ENCODE results near the gene CDK16.
A peak's percentile ranks its signal among the peaks of the same experiment; 100 is the strongest.

The CDK16 gene

DNA sequence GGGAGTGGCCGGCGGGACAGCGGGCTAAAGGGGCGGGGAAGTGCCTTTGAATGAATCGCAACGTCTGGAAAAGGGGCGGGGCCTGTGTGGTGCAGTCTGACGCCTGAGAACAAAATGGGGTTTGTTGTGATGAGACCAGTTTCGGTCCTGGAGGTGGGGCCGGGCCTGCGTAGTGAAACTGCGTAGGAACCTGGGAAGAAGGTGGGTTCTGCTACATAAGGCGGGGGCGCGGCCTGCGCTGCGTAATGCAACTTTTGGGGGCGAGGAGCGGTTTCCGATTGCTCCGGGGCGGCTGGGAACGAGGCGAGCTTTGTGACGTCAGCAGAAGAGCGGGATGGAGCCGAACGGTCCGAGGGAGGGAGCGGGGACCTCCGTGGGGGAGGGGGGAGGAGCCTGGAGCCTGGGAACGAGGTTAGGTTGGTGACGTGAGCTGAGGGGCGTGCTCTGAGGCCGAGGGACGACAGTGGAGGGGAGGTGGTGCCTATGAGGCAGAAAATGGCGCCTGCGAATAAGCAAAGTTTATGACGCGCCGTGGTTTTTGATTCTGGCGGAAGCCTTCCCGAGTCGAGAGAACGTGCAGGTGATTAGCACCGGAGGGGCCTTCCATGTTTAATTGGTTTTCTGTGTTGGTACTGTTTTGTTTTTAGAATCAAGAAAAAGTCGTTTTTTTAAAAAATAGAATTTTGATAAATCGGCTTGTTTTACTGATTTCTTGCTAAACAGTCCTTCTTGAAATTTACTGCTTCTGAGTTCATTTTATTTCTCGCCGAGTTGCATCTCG lies 15.0 kb downstream of the CDK16 start:
- FAIRE-seq: no peak
- peak; percentile 47 for DNase-seq (ENCODE audit: insufficient read length, low spot score)
- no peak for TF ChIP-seq POLR2A (IDR thresholded peaks at IDR 0.05; ENCODE audit: low read depth, low read length)

DNA sequence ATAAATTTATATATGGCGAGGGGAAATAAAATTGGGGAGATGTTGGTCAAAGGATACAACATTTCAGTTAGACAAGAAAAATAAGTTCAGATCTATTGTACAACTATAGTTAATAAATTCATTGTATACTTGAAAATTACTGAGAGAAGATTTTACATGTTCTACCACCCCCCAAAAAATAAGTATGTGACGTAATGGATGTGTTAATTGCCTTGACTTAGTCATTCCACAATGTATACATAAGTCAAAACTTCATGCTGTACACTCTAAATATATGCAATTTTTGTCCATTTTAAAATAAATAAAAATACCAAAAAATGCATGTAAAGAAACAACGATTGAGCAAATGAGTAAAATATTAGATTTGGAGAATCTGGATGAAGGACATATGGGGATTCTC lies 16.1 kb downstream of the CDK16 start:
- TF ChIP-seq POLR2A (IDR thresholded peaks at IDR 0.05; ENCODE audit: low read depth, low read length): no peak
- DNase-seq (ENCODE audit: insufficient read length, low spot score) (no peak), FAIRE-seq (no peak)

GRCh38 chrX:47235691-47236103 lies 17.2 kb downstream of the CDK16 start:
- no peak for TF ChIP-seq POLR2A (IDR thresholded peaks at IDR 0.05; ENCODE audit: low read depth, low read length)
- FAIRE-seq (no peak), DNase-seq (ENCODE audit: insufficient read length, low spot score) (no peak)

- TF ChIP-seq POLR2A (IDR thresholded peaks at IDR 0.05; ENCODE audit: low read depth, low read length): no peak
- DNase-seq (ENCODE audit: insufficient read length, low spot score) (no peak), FAIRE-seq (no peak)
Measured at GRCh38 chrX:47239199-47239598, 20.7 kb downstream of the CDK16 start.

GRCh38 chrX:47239898-47240545 lies 21.5 kb downstream of the CDK16 start:
- TF ChIP-seq POLR2A (IDR thresholded peaks at IDR 0.05; ENCODE audit: low read depth, low read length): no peak
- no peak for DNase-seq (ENCODE audit: insufficient read length, low spot score)
- FAIRE-seq: no peak

GRCh38 chrX:47240619-47241018 lies 22.1 kb downstream of the CDK16 start:
- FAIRE-seq: no peak
- no peak for DNase-seq (ENCODE audit: insufficient read length, low spot score)
- TF ChIP-seq POLR2A (IDR thresholded peaks at IDR 0.05; ENCODE audit: low read depth, low read length): no peak

DNA sequence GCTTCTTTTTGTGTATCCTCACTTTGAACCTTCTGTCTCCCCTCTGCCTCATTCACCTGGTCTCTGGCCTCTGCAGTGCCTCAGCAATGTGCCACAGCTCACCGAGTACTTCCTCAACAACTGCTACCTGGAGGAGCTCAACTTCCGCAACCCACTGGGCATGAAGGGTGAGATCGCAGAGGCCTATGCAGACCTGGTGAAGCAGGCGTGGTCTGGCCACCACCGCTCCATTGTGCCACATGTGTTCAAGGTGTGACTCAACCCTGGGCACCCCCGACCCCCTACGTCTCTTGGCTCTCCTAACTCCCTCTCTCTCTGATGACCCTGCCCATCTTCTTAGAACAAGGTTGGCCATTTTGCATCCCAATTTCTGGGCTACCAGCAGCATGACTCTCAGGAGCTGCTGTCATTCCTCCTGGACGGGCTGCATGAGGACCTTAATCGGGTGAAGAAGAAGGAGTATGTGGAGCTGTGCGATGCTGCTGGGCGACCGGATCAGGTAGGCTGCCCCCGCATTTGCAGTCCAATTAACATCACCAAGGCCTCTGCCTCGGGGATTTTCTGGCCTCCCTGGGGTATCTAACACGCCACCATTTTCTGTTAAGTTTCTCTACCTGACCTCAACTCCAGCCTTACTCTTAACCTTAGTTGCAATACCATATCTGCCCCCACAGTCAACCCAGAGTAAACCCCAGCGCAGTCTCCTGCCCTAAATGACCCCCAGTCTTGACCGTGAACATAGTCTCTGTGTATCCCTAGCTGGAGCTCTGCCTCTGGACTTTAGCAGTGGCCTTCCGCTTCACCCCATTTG lies 22.9 kb downstream of the CDK16 start:
- DNase-seq (ENCODE audit: insufficient read length, low spot score) (no peak), FAIRE-seq (no peak)
- TF ChIP-seq POLR2A (IDR thresholded peaks at IDR 0.05; ENCODE audit: low read depth, low read length): no peak

DNA sequence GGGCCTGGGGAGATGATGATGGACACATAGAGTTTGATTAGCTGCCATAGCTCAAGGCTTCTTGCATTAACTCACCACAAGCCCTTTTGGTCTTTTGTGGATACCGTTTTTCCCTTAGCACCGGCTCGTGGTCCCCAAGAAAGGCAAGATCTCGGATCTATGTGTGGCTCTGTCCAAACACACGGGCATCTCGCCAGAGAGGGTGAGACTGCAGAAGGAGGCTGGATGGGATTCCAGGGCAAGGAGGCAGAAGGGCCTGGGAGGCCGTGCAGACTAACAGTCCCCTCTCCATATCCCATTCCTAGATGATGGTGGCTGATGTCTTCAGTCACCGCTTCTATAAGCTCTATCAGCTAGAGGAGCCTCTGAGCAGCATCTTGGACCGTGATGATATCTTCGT lies 23.8 kb downstream of the CDK16 start:
- no peak for DNase-seq (ENCODE audit: insufficient read length, low spot score)
- TF ChIP-seq POLR2A (IDR thresholded peaks at IDR 0.05; ENCODE audit: low read depth, low read length): no peak
- FAIRE-seq: no peak

- FAIRE-seq: no peak
- DNase-seq (ENCODE audit: insufficient read length, low spot score): no peak
- no peak for TF ChIP-seq POLR2A (IDR thresholded peaks at IDR 0.05; ENCODE audit: low read depth, low read length)
Measured at GRCh38 chrX:47243351-47243750, 24.9 kb downstream of the CDK16 start.

DNA sequence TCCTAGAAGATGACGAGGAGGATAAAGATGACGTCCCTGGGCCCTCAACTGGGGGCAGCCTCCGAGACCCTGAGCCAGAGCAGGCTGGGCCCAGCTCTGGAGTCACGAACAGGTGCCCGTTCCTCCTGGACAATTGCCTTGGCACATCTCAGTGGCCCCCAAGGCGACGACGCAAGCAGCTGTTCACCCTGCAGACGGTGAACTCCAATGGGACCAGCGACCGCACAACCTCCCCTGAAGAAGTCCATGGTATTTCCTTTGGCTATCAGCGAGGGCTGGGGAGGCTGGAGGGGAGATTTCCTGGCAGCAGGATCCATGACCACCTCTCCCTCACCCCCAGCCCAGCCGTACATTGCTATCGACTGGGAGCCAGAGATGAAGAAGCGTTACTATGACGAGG lies 26.2 kb downstream of the CDK16 start:
- FAIRE-seq: no peak
- no peak for TF ChIP-seq POLR2A (IDR thresholded peaks at IDR 0.05; ENCODE audit: low read depth, low read length)
- no peak for DNase-seq (ENCODE audit: insufficient read length, low spot score)

DNA sequence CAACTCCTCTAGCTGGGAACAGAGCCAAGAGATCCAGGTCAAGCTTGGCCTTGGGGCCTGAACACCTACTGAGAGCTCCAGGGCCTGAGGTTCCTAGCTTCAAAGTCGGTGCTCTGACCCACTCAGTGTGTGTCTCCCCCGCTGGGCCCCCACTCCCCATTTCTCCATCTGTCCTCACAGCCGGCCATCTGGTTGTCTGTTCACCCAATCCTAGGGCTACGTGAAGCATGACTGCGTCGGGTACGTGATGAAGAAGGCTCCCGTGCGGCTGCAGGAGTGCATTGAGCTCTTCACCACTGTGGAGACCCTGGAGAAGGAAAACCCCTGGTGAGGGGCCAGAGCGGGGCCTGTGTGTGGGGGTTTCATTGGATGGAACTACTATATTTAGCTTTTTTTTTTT lies 26.7 kb downstream of the CDK16 start:
- no peak for DNase-seq (ENCODE audit: insufficient read length, low spot score)
- no peak for TF ChIP-seq POLR2A (IDR thresholded peaks at IDR 0.05; ENCODE audit: low read depth, low read length)
- no peak for FAIRE-seq

GRCh38 chrX:47247206-47247998 lies 28.9 kb downstream of the CDK16 start:
- TF ChIP-seq POLR2A (IDR thresholded peaks at IDR 0.05; ENCODE audit: low read depth, low read length): no peak
- peak; percentile 27 for DNase-seq (ENCODE audit: insufficient read length, low spot score)
- no peak for FAIRE-seq

DNA sequence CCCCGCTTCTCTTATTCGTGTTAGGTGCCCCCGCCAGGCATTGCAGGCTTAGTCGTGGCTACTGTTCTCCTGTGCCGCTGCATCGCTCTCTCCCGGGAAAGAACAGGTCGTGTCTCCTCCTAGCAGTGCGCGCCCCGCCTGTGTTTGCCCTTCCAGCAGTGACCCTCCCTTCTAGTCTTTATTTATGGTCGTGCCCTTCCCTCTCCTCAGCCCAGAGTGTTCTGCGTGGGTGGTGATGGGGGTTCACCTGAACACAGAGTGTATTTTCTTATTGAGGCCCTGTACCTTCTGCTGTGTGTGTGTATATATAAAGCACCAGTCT lies 29.5 kb downstream of the CDK16 start:
- DNase-seq (ENCODE audit: insufficient read length, low spot score) (no peak), FAIRE-seq (no peak)
- no peak for TF ChIP-seq POLR2A (IDR thresholded peaks at IDR 0.05; ENCODE audit: low read depth, low read length)

GRCh38 chrX:47248576-47248975 lies 30.1 kb downstream of the CDK16 start:
- no peak for TF ChIP-seq POLR2A (IDR thresholded peaks at IDR 0.05; ENCODE audit: low read depth, low read length)
- DNase-seq (ENCODE audit: insufficient read length, low spot score): no peak
- no peak for FAIRE-seq

Measured in H54 (cell line).